Neural progenitor cell (in vitro differentiated cells): ENCODE results near the gene ZBTB20. TPM values are rescaled to one million over a fixed set of nuclear protein-coding genes. Genes with fewer than 3 reads are reported as not detected.

Source experiments
- DNase-seq: peaks from one replicate; pipeline ENCODE4 v3.0.0-alpha.2; 2016; ENCODE audit warnings: low spot score
- H2AFZ ChIP-seq: fragments of 200-600 bp; sonication (generic); replicated peaks from 2 replicates; pipeline ENCODE4 v1.6.1; 2016; ENCODE audit warnings: antibody characterized with exemption
- H3F3A ChIP-seq: fragments of 200-600 bp; sonication (generic); 2 replicates; pipeline ENCODE4 v1.6.1; 2016; ENCODE audit warnings: antibody characterized with exemption, low read depth
- H3K27ac ChIP-seq: fragments of 200-600 bp; sonication (generic); 2 replicates; pipeline ENCODE4 v1.5.1; 2016; ENCODE audit warnings: mild to moderate bottlenecking
- H3K27me3 ChIP-seq: fragments of 200-600 bp; sonication (generic); 2 replicates; pipeline ENCODE4 v1.6.1; 2016; ENCODE audit warnings: mild to moderate bottlenecking, moderate library complexity
- H3K36me3 ChIP-seq: fragments of 200-600 bp; sonication (generic); 2 replicates; pipeline ENCODE4 v1.5.1; 2016
- H3K4me1 ChIP-seq: fragments of 200-600 bp; sonication (generic); 2 replicates; pipeline ENCODE4 v1.6.1; 2016; ENCODE audit warnings: mixed run types
- H3K4me2 ChIP-seq: fragments of 200-600 bp; sonication (generic); 2 replicates; pipeline ENCODE4 v1.6.1; 2016
- H3K4me3 ChIP-seq: fragments of 200-600 bp; sonication (generic); 2 replicates; pipeline ENCODE4 v1.5.1; 2016
- H3K79me2 ChIP-seq: fragments of 200-600 bp; sonication (generic); 2 replicates; pipeline ENCODE4 v1.6.1; 2016; ENCODE audit warnings: low read depth
- H3K9ac ChIP-seq: fragments of 200-600 bp; sonication (generic); 2 replicates; pipeline ENCODE4 v1.6.1; 2016
- H3K9me3 ChIP-seq: fragments of 200-600 bp; sonication (generic); 2 replicates; pipeline ENCODE4 v1.5.1; 2016; ENCODE audit warnings: low read depth
- H4K20me1 ChIP-seq: fragments of 200-600 bp; sonication (generic); 2 replicates; pipeline ENCODE4 v1.6.1; 2016; ENCODE audit warnings: low read depth
- H3K27ac Mint-ChIP-seq: 3 replicates; pipeline ENCODE4 v1.8.0; 2021; ENCODE audit warnings: mixed read lengths
- H3K27me3 Mint-ChIP-seq: 2 replicates; pipeline ENCODE4 v1.8.0; 2022; ENCODE audit warnings: low read depth, mild to moderate bottlenecking, inconsistent platforms, moderate library complexity, mixed read lengths; ENCODE audit not compliant: insufficient read depth
- H3K36me3 Mint-ChIP-seq: 3 replicates; pipeline ENCODE4 v1.8.0; 2021; ENCODE audit warnings: mixed read lengths
- H3K4me1 Mint-ChIP-seq: 3 replicates; pipeline ENCODE4 v1.8.0; 2021; ENCODE audit warnings: mixed read lengths
- H3K4me3 Mint-ChIP-seq: 3 replicates; pipeline ENCODE4 v1.8.0; 2021; ENCODE audit warnings: mild to moderate bottlenecking, moderate library complexity, mixed read lengths
- H3K9me3 Mint-ChIP-seq: 3 replicates; pipeline ENCODE4 v1.8.0; 2020; ENCODE audit warnings: mixed read lengths
- EZH2 ChIP-seq: fragments of 200-600 bp; sonication (generic); IDR thresholded peaks from 2 replicates; pipeline ENCODE4 v1.6.1; 2017; ENCODE audit warnings: antibody characterized with exemption, mild to moderate bottlenecking, moderate library complexity
- EZH2phosphoT487 ChIP-seq: fragments of 200-600 bp; sonication (generic); IDR thresholded peaks from 2 replicates; pipeline ENCODE4 v1.6.1; 2017; ENCODE audit warnings: antibody characterized with exemption
- total RNA-seq: library from RNA; depleted of rRNA; stranded (reverse); fragments of >200 nt; gene quantifications from 2 replicates; pipeline ENCODE4 v1.2.3, GENCODE V29; 2015; ENCODE audit warnings: low replicate concordance
- TF ChIP-seq, protein P1 (sequence below): fragments of 200-600 bp; sonication (generic); IDR thresholded peaks from 2 replicates; pipeline ENCODE4 v1.5.1; 2017; ENCODE audit warnings: antibody characterized with exemption, mild to moderate bottlenecking

ZBTB20 gene
- total RNA-seq, 1 donor from 2014 or later = 1.9 TPM

DNA sequence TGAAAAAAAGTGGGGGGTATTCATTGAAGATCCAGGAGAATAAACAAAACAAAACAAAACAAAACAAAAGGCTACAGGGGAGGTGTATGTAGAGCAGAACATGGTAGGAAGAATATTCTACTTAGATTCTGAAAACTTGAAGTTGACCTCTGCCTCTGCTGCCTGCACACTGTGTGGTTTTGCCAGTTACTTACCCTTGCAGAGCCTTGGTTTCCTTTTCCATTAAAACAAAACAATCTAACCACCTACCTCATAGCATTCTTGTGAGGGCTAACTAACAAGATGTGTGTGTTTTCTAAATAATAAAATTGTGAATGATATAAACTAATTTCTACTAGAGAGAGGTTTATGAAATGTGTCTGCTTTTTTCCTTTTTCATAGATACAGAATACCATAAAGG lies 430.2 kb downstream of the ZBTB20 start:
- peaks cover 16% of the 10 kb centered on the region for H3K4me1 ChIP-seq
- H3K9me3 ChIP-seq = no peaks in the 10 kb centered on the region
- no peak overlapping the region for H3K4me3 Mint-ChIP-seq

GRCh38 chr3:114716126-114716525 lies 431.0 kb downstream of the ZBTB20 start:
- Histone ChIP-seq H3K9ac (no peak overlapping the region), H3K27ac (no peak overlapping the region), H3F3A (no peaks in the 10 kb centered on the region), H3K9me3 (no peaks in the 10 kb centered on the region), H4K20me1 (no peaks in the 10 kb centered on the region), H3K4me3 (no peak overlapping the region), H3K4me2 (no peak overlapping the region), H3K27me3 (no peaks in the 10 kb centered on the region), H2AFZ (no peak overlapping the region), H3K4me1 (peaks cover 16% of the 10 kb centered on the region), H3K79me2 (no peaks in the 10 kb centered on the region), H3K36me3 (no peaks in the 10 kb centered on the region)
- Mint-ChIP-seq H3K4me1 (peaks cover 4% of the 10 kb centered on the region), H3K9me3 (no peaks in the 10 kb centered on the region), H3K27ac (no peak overlapping the region), H3K27me3 (no peaks in the 10 kb centered on the region), H3K4me3 (no peak overlapping the region), H3K36me3 (no peaks in the 10 kb centered on the region)
- no peak for DNase-seq
- no peak for TF ChIP-seq EZH2phosphoT487
- TF ChIP-seq, protein P1, sequence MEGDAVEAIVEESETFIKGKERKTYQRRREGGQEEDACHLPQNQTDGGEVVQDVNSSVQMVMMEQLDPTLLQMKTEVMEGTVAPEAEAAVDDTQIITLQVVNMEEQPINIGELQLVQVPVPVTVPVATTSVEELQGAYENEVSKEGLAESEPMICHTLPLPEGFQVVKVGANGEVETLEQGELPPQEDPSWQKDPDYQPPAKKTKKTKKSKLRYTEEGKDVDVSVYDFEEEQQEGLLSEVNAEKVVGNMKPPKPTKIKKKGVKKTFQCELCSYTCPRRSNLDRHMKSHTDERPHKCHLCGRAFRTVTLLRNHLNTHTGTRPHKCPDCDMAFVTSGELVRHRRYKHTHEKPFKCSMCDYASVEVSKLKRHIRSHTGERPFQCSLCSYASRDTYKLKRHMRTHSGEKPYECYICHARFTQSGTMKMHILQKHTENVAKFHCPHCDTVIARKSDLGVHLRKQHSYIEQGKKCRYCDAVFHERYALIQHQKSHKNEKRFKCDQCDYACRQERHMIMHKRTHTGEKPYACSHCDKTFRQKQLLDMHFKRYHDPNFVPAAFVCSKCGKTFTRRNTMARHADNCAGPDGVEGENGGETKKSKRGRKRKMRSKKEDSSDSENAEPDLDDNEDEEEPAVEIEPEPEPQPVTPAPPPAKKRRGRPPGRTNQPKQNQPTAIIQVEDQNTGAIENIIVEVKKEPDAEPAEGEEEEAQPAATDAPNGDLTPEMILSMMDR = no peak
- no peak for TF ChIP-seq EZH2

More for the DNA sequence above, 430.2 kb downstream of the ZBTB20 start:
- no peak overlapping the region for H3K4me3 ChIP-seq
- H3K4me2 ChIP-seq = no peak overlapping the region
- TF ChIP-seq, protein P1 = no peak
- TF ChIP-seq EZH2phosphoT487 (no peak), EZH2 (no peak)
- H3K9me3 Mint-ChIP-seq = no peaks in the 10 kb centered on the region
- no peak overlapping the region for H2AFZ ChIP-seq
- peaks cover 4% of the 10 kb centered on the region for H3K4me1 Mint-ChIP-seq
- DNase-seq = no peak
- H3K27me3 ChIP-seq = no peaks in the 10 kb centered on the region
- H4K20me1 ChIP-seq = no peaks in the 10 kb centered on the region
- H3K36me3 Mint-ChIP-seq = no peaks in the 10 kb centered on the region
- no peaks in the 10 kb centered on the region for H3K27me3 Mint-ChIP-seq
- H3K27ac Mint-ChIP-seq = no peak overlapping the region
- H3F3A ChIP-seq = no peaks in the 10 kb centered on the region
- H3K9ac ChIP-seq = no peak overlapping the region
- H3K36me3 ChIP-seq = no peaks in the 10 kb centered on the region
- no peak overlapping the region for H3K27ac ChIP-seq
- no peaks in the 10 kb centered on the region for H3K79me2 ChIP-seq

DNA sequence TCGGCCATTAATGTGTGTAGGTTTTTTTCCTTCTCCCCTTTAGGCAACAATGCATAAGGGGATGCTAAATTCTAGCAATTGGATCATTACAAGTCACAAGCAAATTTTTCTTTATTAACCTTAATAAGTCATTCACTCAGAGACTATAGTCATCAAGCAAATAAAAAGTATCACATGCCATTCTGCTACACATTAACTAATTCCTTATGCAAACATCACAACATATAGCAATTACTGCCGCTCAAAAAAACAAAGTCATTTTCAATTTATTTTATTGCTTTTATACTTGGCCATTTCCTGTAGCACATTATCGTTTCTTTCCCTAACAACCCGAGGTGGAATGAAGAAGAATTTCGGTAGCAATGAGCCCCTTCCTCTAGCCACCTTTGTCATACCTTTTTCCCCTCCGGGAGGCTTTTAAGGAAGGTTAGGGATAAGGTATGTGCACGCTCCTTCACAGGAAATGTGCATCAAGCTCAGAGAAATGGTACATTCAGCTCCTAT lies 432.1 kb downstream of the ZBTB20 start:
- H3K27ac ChIP-seq = no peak overlapping the region
- H3K79me2 ChIP-seq = no peaks in the 10 kb centered on the region
- H3K9me3 Mint-ChIP-seq = no peaks in the 10 kb centered on the region
- no peaks in the 10 kb centered on the region for H4K20me1 ChIP-seq
- H3F3A ChIP-seq = no peaks in the 10 kb centered on the region
- no peak for DNase-seq
- H3K4me2 ChIP-seq = no peak overlapping the region
- no peak overlapping the region for H3K4me3 Mint-ChIP-seq
- H3K36me3 Mint-ChIP-seq = no peaks in the 10 kb centered on the region
- no peaks in the 10 kb centered on the region for H3K27me3 ChIP-seq
- no peaks in the 10 kb centered on the region for H3K36me3 ChIP-seq
- no peaks in the 10 kb centered on the region for H3K27me3 Mint-ChIP-seq
- peaks cover 16% of the 10 kb centered on the region for H3K4me1 ChIP-seq
- H2AFZ ChIP-seq = no peak overlapping the region
- TF ChIP-seq, protein P1 = no peak
- TF ChIP-seq EZH2phosphoT487 (no peak), EZH2 (no peak)
- no peak overlapping the region for H3K4me3 ChIP-seq
- no peak overlapping the region for H3K9ac ChIP-seq
- H3K9me3 ChIP-seq = no peaks in the 10 kb centered on the region
- no peak overlapping the region for H3K27ac Mint-ChIP-seq
- peaks cover 6% of the 10 kb centered on the region for H3K4me1 Mint-ChIP-seq
